Tibial nerve (tissue), 4 donors: ENCODE results near the gene ZNF790. TPM values are rescaled to one million over a fixed set of nuclear protein-coding genes. Genes with fewer than 3 reads are reported as not detected.
A peak's percentile ranks its signal among the peaks of the same experiment; 100 is the strongest.

Experiments
- DNase-seq, 2 donors: peaks; one replicate each; pipeline ENCODE4 v3.0.0-alpha.2; 2019; ENCODE audit warnings: low spot score in 2 of 2
- H3K27ac ChIP-seq, 4 donors: fragments of 200-600 bp; sonication (generic) in 3 of 4; one replicate each; pipeline ENCODE4 v1.5.1; 2017 to 2019; ENCODE audit warnings: mild to moderate bottlenecking in 1 of 4
- H3K27me3 ChIP-seq, 2 donors: fragments of 200-600 bp; sonication (generic) in 1 of 2; one replicate each; pipeline versions ENCODE4 v1.5.1 to v1.6.0; 2017 to 2019
- H3K36me3 ChIP-seq, 3 donors: fragments of 200-600 bp; sonication (generic); one replicate each; pipeline ENCODE4 v1.5.1; 2018 to 2019
- H3K4me1 ChIP-seq, 4 donors: fragments of 200-600 bp; sonication (generic) in 3 of 4; one replicate each; pipeline ENCODE4 v1.5.1; 2017 to 2019
- H3K4me3 ChIP-seq, 4 donors: fragments of 200-600 bp; sonication (generic) in 3 of 4; one replicate each; pipeline ENCODE4 v1.5.1; 2017 to 2019; ENCODE audit warnings: mild to moderate bottlenecking in 1 of 4, moderate library complexity in 1 of 4
- H3K9me3 ChIP-seq, 4 donors: fragments of 200-600 bp; sonication (generic) in 3 of 4; one replicate each; pipeline ENCODE4 v1.5.1; 2017 to 2019
- CTCF ChIP-seq, 5 experiments: fragments of 200-600 bp in 3 of 5; fragments of 450-650 bp in 2 of 5; sonication (generic) in 3 of 5; IDR thresholded peaks; one replicate each; pipeline ENCODE4 v1.5.1; 2016 to 2019; ENCODE audit warnings: antibody characterized with exemption in 5 of 5, mild to moderate bottlenecking in 3 of 5, moderate library complexity in 2 of 5
- EP300 ChIP-seq, 2 donors: sonication (generic); formaldehyde crosslinking; IDR thresholded peaks; one replicate each; pipeline ENCODE4 v1.6.1; 2017; ENCODE audit warnings: antibody characterized with exemption in 2 of 2, mild to moderate bottlenecking in 1 of 2
- POLR2A ChIP-seq, 2 donors: fragments of 450-650 bp; IDR thresholded peaks; one replicate each; pipeline ENCODE4 v1.6.1; 2017; ENCODE audit warnings: antibody characterized with exemption in 2 of 2, mild to moderate bottlenecking in 2 of 2, moderate library complexity in 2 of 2
- WGBS, 2 donors: methylation state at CpG; one replicate each; pipeline ENCODE4 v1.1.5; 2018; 5-methylcytosine and 5-hydroxymethylcytosine counted together
- small RNA-seq: library from RNA; depleted of rRNA; stranded (forward); fragments of <200 nt; gene quantifications from one replicate; pipeline ENCODE3, GENCODE V24; 2016
- total RNA-seq, 4 donors: library from RNA; depleted of rRNA; stranded (reverse); fragments of >200 nt; gene quantifications; one replicate each; pipeline ENCODE4 v1.1.0, GENCODE V29; 2016

Gene ZNF790
- total RNA-seq, 4 donors from 2014 or later, result 4.5 to 12.6 (median 7.9) TPM

DNA sequence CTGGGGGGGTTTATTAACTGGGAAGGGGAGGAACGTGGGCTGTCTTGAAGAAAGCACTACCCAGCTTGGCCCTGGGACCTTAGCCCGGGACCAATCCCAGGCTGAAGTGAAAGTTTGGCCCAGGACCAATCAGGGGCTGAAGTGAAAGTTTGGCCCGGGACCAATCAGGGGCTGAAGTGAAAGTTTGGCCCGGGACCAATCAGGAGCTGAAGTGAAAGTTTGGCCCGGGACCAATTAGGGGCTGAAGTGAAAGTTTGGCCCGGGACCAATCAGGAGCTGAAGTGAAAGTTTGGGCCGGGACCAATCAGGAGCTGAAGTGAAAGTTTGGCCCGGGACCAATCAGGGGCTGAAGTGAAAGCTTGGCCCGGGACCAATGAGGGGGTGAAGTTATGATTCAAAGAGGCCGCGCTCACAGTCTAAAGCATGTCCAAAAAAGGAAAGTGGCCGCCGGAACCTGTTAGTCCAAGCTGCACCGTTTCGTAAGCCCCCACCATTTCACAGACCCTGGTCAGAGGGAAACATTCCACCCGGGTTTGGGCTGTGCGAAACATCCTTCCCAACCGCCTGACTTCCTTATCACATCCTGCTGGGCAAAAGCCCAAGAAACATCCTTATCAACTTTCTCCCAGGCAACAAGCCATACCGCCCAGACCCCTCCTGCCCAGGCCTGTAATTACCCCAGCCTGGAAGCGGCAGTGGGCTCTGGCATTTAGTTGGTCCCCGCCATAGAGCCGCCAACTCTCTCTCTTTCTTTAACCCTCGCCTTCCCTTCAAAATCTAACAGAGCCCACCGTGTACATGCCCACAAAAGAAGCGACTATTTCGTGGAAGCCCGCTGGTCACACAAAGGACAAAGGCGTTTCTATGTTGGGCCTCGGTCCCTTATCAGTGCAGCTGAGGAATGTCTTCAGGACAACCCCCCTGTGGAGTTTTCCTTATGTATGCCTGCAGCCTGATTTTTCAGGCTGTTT, 66.6 kb downstream of the ZNF790 start:
- WGBS, 2 donors, result 1 to 2% methylated on average over 29 of the region's 29 CpGs
- Histone ChIP-seq H3K36me3 (peaks cover 0 to 33% (median 0%) of the 10 kb centered on the region in 3 donors), H3K27me3 (no peaks in the 10 kb centered on the region), H3K4me1 (peaks cover 0 to 21% (median 0%) of the 10 kb centered on the region in 4 donors), H3K4me3 (peak overlapping the region; percentile 52 to 75 (median 64)), H3K9me3 (peaks cover 0 to 58% (median 6%) of the 10 kb centered on the region in 4 donors), H3K27ac (peak overlapping the region; percentile 36 to 90 (median 72))
- TF ChIP-seq CTCF (IDR thresholded peaks at IDR 0.05) (no peak), EP300 (IDR thresholded peaks at IDR 0.05) (no peak), POLR2A (IDR thresholded peaks at IDR 0.05) (no peak)
- peak in 1 of 2 donors; percentile 36 for DNase-seq

Small RNA genes lying within 50 kb of the gene (small RNA-seq; reads per million reads assigned to genes)
- not detected for gene RF00019

Other genes starting within 250 kb of the ZNF790 start
- gene ZNF382, start 233.1 kb downstream of the ZNF790 start, total RNA-seq, result 10 to 100 TPM in 1 of 4 donors, 1 to 10 TPM in 3; 6.9 to 10.1 (median 9.4) TPM
- 10 to 100 TPM in 1 of 4 donors, 1 to 10 TPM in 3; 5.0 to 17.4 (median 6.6) TPM for gene ZNF461, start 171.6 kb downstream of the ZNF790 start, total RNA-seq
- 10 to 100 TPM in 1 of 4 donors, 1 to 10 TPM in 3; 6.7 to 12.7 (median 8.7) TPM for gene ZNF567, start 150.8 kb downstream of the ZNF790 start, total RNA-seq
- gene ZNF850, start 65.6 kb downstream of the ZNF790 start, total RNA-seq, result 1 to 10 TPM; 2.4 to 3.3 (median 3.1) TPM
- gene ZNF345, start 12.5 kb upstream of the ZNF790 start, total RNA-seq, result 10 to 100 TPM in 1 of 4 donors, 1 to 10 TPM in 3; 6.1 to 11.8 (median 7.3) TPM
- gene ZNF829, start 77.9 kb upstream of the ZNF790 start, total RNA-seq, result 1 to 10 TPM; 3.3 to 6.5 (median 4.1) TPM
- gene ZNF568, start 77.9 kb upstream of the ZNF790 start, total RNA-seq, result 10 to 100 TPM in 3 of 4 donors, 1 to 10 TPM in 1; 8.7 to 23.7 (median 12.6) TPM
- gene ZNF420, start 240.0 kb upstream of the ZNF790 start, total RNA-seq, result 10 to 100 TPM in 2 of 4 donors, 1 to 10 TPM in 2; 8.7 to 13.5 (median 10.5) TPM